Fibroblast of lung (primary cell): Measurements from ENCODE around the gene NEURL2.

Source experiments
- CTCF ChIP-seq, 2 donors: IDR thresholded peaks in 1 of 2; conservative IDR thresholded peaks in 1 of 2; 1 replicate in 1 of 2; 2 replicates in 1 of 2; pipeline ENCODE4 v1.5.1; 2011 to 2012; ENCODE audit warnings: low read length in 2 of 2, control low read depth in 1 of 2, inconsistent platforms in 1 of 2, low read depth in 1 of 2, mild to moderate bottlenecking in 1 of 2
- EZH2 ChIP-seq: IDR thresholded peaks from 2 replicates; pipeline ENCODE4 v1.5.1; 2012; ENCODE audit warnings: low read length, control low read depth, mild to moderate bottlenecking; ENCODE audit errors: missing control alignments

GRCh38 chr20:45927071-45927878 is 36.3 kb upstream of the NEURL2 start:
- TF ChIP-seq CTCF (conservative IDR thresholded peaks at IDR 0.05 in 1 of 2, IDR thresholded peaks at IDR 0.05 in 1 of 2; ENCODE audit: low read depth in 1 of 2, low read length in 2 of 2) (no peak), EZH2 (no peak)
